Stimulated activated naive CD8-positive, alpha-beta T cell treated with anti-CD3 and anti-CD28 coated beads, Interleukin-15, Interleukin-2, amounts not matched to agents 100 ng/mL and 50 ng/mL, for 24 hours (primary cell): ENCODE data around the gene SORCS2.

Experiments used
- H3K27ac Mint-ChIP-seq: one replicate; pipeline ENCODE4 v1.8.0; 2021; ENCODE audit warnings: mild to moderate bottlenecking, mixed read lengths
- H3K27me3 Mint-ChIP-seq: one replicate; pipeline ENCODE4 v1.8.0; 2021; ENCODE audit warnings: mixed read lengths
- H3K36me3 Mint-ChIP-seq: one replicate; pipeline ENCODE4 v1.8.0; 2021; ENCODE audit warnings: low read depth, mixed read lengths
- H3K4me1 Mint-ChIP-seq: one replicate; pipeline ENCODE4 v1.8.0; 2021; ENCODE audit warnings: low read depth, mixed read lengths
- H3K4me3 Mint-ChIP-seq: one replicate; pipeline ENCODE4 v1.8.0; 2021; ENCODE audit warnings: mild to moderate bottlenecking, mixed read lengths
- H3K9me3 Mint-ChIP-seq: one replicate; pipeline ENCODE4 v1.8.0; 2021; ENCODE audit warnings: mixed read lengths

SORCS2 gene

DNA sequence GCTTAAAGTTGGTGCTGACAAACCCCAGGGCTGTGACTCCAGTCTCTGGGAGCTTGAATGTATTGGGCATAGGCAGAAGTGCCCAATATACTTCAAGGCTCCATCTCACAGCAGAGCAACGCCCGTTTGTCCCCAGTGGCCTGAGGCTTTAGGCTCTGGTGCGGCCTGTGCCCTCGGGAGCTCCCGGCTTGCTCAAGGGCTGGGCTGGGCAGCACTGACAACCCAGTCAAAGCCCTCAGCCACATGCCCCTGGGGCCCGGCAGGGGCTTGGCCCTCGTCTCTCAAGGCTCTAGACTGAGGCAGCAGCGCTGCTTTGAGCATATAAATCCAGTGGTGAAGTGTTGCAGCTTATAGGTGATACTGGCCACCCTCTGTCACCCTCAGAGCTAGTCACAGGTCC lies 543.6 kb downstream of the SORCS2 start:
- Mint-ChIP-seq H3K4me3 (no peak overlapping the region), H3K27ac (no peak overlapping the region), H3K27me3 (no peaks in the 10 kb centered on the region)

DNA sequence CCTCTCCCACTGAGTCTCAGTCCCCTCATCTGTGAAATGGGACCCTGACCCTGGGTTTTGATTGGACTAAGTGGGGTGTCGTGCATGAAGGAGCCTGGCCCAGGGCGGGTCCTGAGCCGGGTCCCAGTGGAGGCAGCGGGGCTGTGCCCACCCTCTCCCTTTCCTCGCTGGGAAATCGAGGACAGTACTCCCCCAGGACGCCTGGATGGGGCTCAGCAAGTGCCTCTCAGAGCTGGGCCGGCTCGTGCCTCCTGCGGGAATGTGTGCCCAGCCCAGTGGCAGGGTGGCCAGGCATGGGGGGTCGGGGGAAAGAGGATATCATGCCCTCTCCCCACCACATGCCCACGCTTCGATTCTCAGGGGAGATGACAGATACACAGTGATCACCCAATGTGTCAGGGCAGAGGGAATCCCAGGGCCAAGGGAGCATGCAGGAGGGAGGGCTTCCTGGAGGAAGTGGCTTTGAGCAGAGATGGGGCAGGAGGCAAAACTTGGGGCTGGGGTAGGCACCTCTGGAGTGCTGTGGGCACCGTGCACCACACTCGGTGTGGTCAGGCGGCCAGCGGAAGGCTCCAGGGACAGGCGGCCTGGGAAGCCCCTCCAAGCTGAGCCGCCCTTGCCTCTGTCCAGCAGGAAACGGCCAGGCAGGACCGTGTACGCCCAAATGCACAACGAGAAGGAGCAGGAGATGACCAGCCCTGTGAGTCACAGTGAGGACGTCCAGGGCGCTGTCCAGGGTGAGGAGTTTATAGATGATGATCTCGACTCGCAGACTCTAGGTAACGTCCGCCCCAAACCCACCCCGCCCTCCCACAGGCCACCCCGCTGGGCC lies 544.3 kb downstream of the SORCS2 start:
- H3K4me1 Mint-ChIP-seq = no peaks in the 10 kb centered on the region
- H3K27ac Mint-ChIP-seq = no peak overlapping the region
- H3K36me3 Mint-ChIP-seq = no peaks in the 10 kb centered on the region
- H3K4me3 Mint-ChIP-seq = no peak overlapping the region
- no peaks in the 10 kb centered on the region for H3K9me3 Mint-ChIP-seq
- H3K27me3 Mint-ChIP-seq = no peaks in the 10 kb centered on the region

More for the DNA sequence above, 543.6 kb downstream of the SORCS2 start:
- no peaks in the 10 kb centered on the region for H3K36me3 Mint-ChIP-seq
- H3K4me1 Mint-ChIP-seq = no peaks in the 10 kb centered on the region
- H3K9me3 Mint-ChIP-seq = no peaks in the 10 kb centered on the region

DNA sequence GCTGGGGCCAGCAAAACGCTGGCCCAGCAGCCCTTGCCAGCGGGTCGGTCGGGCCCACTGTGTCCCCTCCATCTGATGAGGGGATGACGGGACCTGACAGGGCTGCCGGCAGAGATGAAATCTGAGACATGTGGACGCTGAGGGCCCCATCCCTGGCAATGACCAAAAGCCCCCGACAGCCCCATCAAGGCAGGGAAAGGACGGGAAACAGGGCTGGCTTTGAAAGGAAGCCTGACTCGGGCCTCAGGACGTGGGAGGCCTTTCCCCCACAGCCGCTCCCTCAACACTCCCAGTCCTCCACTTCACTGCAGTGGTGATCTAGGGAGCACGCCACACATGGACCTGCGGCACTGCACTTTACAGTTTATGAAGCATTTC lies 544.9 kb downstream of the SORCS2 start:
- Mint-ChIP-seq H3K27ac (no peak overlapping the region), H3K36me3 (no peaks in the 10 kb centered on the region), H3K4me1 (no peaks in the 10 kb centered on the region), H3K9me3 (no peaks in the 10 kb centered on the region), H3K4me3 (no peak overlapping the region), H3K27me3 (no peaks in the 10 kb centered on the region)

DNA sequence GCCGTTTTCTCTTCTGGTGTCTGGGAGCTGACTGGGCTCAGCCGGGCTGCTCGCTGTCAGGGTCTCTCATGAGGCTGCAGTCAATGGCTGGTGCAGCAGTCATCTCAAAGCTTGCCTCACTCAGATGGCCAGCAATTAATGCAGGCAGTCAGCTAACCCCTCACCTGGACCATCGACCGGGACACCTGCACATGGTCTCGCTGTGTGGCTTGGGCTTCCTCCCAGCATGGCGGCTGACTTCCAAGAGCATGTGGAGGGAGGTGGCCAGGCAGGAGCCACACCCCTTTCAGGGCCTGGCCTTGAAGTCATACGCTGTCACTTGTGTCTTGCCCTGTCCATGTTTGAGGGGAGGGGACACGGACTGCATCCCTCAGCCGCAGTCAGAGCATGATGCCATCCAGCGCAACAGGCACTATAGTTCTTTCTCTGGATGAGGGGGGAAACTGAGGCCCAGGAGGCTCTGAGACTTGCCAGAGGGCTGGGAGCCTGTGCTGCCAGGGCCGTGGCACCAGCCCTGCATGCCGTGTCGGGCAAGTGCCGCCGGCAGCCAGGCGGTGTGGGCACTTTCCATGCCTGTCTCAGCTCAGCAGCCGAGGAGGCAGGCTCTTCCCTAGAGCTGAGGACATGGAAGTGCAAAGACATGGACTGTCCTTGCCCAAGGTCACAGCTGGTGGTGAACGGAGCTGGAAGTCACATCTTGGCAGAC lies 545.6 kb downstream of the SORCS2 start:
- Mint-ChIP-seq H3K36me3 (no peaks in the 10 kb centered on the region), H3K9me3 (no peaks in the 10 kb centered on the region), H3K4me1 (no peaks in the 10 kb centered on the region), H3K4me3 (no peak overlapping the region), H3K27ac (no peak overlapping the region), H3K27me3 (no peaks in the 10 kb centered on the region)

DNA sequence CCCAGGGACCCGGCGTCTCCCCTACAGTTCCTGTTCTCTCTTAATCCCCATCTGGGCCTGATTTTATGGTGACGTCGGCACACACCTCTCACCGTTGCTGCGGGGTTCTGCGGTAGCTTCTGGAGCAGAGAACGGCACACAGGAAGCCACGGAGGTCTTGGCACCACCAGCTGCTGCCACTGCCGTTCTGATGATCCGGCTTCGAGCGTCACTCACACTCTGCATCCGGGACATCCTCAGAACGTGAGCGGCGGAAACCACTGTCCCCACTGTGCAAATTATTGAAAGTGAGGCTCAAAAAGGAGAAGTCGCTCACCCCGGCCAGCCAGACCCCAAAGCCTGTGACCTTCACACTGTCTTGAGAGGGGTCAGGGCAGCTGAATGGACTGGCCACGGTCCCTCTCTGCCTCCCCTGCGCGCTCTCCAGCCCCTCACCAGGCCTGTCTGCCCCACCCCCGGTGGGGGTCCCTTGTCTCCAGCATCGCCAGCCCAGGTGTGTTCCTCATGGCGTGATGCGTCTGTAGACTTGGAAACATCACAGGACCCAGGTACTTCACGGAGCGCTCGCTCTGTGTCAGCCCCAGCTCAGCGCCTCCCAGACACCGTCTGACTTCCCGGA lies 546.2 kb downstream of the SORCS2 start:
- no peaks in the 10 kb centered on the region for H3K9me3 Mint-ChIP-seq
- H3K4me1 Mint-ChIP-seq = no peaks in the 10 kb centered on the region
- no peak overlapping the region for H3K27ac Mint-ChIP-seq
- H3K36me3 Mint-ChIP-seq = no peaks in the 10 kb centered on the region
- no peak overlapping the region for H3K4me3 Mint-ChIP-seq
- no peaks in the 10 kb centered on the region for H3K27me3 Mint-ChIP-seq

DNA sequence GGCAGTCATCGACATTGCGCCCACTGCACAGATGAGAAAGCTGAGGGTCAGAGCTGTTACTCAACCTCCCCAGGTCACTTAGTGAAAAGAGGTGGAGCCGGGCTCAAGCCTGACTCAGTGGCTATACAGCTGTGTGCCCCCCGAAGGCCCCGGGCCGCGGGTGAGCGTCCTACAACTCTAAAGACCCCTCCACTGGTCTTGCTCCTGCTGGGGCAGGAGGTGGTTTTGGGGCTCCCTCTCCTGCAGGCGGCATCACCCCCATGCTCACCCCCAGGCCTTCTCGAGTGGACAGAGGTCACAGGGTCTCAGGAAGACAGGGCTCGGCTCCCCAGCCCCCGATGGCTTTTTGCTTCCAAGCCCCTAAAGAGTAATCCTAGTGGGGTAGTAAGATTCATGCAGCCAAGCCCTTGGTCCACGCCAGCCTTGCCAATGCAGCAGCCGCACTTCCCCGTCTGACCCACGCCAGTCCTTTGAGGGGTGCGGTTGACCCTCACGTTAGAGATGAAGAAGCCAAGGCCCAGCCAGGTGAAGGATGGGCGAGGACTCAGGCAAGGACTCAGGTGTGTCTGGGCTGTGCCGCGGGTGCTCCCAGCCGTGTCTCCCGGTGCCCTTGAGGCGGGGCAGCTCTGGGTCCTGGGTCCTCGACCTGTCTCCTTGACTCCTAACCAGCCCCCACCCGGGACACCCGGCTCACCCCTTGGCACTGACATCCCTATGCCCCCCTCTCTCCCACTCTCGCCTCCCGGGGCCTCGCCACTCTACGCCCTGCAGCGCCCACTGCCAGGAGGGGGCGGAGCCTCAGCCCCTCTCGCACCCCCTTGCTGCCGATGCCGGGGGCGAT lies 547.0 kb downstream of the SORCS2 start:
- no peaks in the 10 kb centered on the region for H3K9me3 Mint-ChIP-seq
- no peaks in the 10 kb centered on the region for H3K36me3 Mint-ChIP-seq
- H3K27ac Mint-ChIP-seq = no peak overlapping the region
- no peaks in the 10 kb centered on the region for H3K27me3 Mint-ChIP-seq
- no peak overlapping the region for H3K4me3 Mint-ChIP-seq
- H3K4me1 Mint-ChIP-seq = no peaks in the 10 kb centered on the region

DNA sequence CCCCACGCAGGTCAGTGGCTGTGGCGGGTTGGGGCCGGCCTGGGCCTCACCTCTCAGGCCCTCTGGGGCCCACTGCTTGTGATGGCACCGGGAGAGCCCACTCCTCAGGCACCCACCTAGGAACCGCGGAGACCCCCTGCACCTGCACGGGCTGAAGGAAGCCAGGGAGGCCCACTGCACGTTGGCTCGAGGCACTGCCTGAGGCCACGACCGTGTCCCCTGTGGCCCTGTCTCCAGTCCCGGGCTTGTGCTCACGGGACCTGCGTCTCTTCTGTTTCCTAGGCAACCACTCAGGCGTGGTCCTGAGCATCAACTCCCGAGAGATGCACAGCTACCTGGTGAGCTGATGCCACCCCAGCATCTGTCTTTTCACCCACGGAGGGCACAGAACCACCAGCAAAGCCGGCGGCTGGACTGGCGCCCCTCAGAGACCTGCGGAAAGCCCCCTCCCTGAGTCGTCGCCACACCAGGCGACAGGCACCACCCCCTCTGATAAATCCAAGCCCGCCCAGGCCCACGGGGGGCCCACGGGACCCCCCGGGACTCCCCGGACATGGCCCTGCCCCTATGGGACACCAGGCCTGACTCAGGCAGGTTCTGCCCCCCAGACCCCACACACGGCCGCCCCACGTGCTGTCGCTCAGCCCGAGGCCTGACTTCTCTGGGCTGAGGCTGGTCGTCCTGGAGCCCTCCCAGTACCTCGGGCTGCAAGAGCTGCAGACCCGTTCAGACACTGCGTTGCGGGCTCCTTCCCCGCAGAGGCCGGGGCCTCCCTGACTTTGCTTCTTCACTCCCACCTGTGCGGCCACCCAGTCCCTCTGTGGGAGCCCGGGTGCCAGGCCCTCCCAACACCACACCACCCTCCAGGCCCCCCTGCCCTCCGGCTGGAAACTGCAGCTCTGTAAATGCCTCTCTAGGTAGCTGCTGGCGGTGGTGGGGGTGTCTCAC lies 547.9 kb downstream of the SORCS2 start:
- H3K36me3 Mint-ChIP-seq = no peaks in the 10 kb centered on the region
- no peak overlapping the region for H3K4me3 Mint-ChIP-seq
- no peak overlapping the region for H3K27ac Mint-ChIP-seq
- no peaks in the 10 kb centered on the region for H3K4me1 Mint-ChIP-seq
- H3K9me3 Mint-ChIP-seq = no peaks in the 10 kb centered on the region
- no peaks in the 10 kb centered on the region for H3K27me3 Mint-ChIP-seq

DNA sequence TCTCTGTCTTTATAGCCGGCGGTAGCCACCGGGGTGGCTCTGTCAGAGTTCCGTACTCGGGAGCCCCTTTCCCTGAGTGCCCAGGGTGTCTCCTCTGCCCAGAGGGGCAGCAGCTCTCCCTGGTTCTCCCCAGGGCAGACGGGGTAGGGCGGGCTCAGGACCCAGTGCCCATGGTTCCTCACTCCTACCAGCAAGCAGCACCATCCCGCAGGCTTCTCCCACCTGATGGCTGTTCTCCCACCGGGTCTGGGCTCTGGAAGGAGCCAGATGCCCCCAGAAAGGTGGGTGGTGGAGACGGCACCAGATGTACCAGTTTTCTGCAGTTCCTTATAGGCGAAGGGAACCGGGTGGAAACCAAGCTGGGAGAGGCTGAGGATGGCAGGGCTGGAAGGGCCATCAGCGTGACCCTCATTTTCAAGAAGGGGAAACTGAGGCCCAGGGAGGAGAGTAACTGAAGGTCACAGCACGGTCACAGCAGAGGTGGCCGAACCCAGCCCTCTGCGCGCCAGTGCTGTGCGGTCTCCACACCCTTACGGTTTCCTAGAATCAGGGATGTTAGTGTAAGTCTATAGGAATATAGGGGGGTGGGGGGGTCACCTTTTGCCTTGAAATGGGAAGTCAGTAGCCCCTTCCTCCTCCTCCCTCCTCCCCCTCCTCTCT lies 548.7 kb downstream of the SORCS2 start:
- no peaks in the 10 kb centered on the region for H3K9me3 Mint-ChIP-seq
- H3K4me3 Mint-ChIP-seq = no peak overlapping the region
- no peaks in the 10 kb centered on the region for H3K27me3 Mint-ChIP-seq
- no peaks in the 10 kb centered on the region for H3K36me3 Mint-ChIP-seq
- H3K27ac Mint-ChIP-seq = no peak overlapping the region
- no peaks in the 10 kb centered on the region for H3K4me1 Mint-ChIP-seq

DNA sequence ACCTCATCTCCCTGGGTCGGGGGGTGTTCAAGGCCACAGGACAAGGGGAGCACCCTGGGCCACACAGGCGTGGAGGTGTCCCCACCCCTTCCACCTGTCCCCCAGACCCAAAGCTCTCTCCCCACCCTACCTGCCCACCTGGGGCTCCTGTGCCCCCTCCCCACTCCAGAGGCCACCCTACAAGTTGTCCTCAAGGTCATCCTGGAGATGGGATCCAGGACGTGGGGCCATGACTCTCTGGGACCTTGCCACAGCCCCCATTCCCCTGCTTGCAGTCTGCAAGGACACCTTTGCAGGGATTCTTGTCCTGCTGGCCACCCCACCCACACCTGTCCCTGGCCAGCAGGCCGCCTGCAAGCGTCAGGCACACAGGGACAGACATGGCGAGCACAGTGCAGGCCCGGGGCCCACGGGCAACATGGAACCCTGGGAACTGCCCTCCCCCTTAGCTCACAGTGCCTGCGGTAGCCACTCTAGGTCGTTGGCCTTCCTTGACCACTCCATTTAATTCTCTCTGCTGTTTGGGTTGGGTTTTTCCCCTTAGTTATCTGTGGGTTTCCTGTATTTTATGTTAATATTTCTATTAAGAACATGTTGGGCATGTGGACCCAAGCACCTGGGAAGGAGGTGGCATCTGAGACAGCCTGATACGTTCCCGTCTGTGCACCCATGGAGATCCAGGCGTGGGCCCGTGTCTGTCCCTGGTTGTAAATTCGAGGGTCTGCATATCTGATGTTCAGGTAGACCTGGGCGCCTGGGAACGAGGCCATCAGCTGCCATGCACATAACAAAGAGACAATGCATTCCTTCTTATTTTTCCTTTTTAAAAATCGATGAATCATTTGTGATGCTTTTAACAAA lies 549.8 kb downstream of the SORCS2 start:
- Mint-ChIP-seq H3K4me3 (no peak overlapping the region), H3K27me3 (no peaks in the 10 kb centered on the region), H3K4me1 (no peaks in the 10 kb centered on the region), H3K9me3 (no peaks in the 10 kb centered on the region), H3K36me3 (no peaks in the 10 kb centered on the region), H3K27ac (no peak overlapping the region)

DNA sequence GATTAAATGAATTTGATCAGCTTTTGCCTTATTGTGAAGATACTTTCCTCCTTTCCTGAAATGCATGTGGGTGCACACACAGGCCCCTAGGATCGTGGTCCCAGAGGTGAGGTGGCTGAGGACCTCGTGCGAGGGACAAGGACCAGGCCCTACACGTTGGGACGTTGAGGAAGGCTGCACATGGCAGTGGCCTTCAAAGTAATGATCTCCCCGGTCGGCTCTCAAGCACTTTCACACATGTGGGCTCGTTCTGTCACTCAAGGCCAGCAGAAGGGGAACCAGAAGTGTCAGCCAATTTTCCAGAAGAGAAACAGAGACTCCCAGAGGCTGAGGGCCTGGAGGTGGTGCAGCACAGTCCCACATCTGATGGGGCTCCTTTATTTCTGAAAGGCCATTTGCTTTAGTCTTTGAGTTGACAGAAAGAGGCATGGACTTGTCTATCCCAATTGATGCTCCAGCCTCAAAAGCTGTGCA lies 550.5 kb downstream of the SORCS2 start:
- no peaks in the 10 kb centered on the region for H3K4me1 Mint-ChIP-seq
- H3K27ac Mint-ChIP-seq = no peak overlapping the region
- no peak overlapping the region for H3K4me3 Mint-ChIP-seq
- no peaks in the 10 kb centered on the region for H3K9me3 Mint-ChIP-seq
- H3K27me3 Mint-ChIP-seq = no peaks in the 10 kb centered on the region
- no peaks in the 10 kb centered on the region for H3K36me3 Mint-ChIP-seq

DNA sequence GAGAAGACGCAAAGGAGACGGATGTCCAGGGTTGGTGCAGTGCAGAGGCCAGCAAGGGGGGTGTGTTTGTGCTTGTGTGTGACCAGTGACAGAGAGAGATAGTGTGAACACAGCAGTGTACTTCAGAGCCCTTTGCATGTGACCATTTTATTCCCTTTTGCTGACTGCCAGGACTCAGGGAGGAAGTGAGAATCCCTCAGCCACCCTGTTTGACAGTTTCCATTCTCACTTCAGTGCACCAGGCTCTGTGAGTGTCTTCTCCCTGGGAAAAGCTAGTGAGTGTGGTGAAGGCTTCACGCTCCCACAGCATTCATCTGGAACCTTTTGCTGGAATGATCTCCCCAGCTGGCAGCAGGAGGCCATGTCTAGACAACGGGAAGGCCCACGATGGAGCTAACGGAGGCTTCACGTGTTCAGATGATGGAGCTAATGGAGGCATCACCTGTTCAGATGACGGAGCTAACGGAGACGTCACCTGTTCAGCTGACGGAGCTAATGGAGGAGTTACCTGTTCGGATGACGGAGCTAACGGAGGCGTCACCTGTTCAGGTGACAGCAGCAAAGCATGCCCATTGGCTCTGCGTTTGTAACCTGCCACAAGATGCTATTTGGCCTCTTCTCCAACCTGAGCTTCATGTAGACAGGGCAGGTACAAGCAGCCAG lies 551.9 kb downstream of the SORCS2 start:
- no peaks in the 10 kb centered on the region for H3K9me3 Mint-ChIP-seq
- no peak overlapping the region for H3K27ac Mint-ChIP-seq
- H3K4me3 Mint-ChIP-seq = no peak overlapping the region
- H3K27me3 Mint-ChIP-seq = no peaks in the 10 kb centered on the region
- H3K4me1 Mint-ChIP-seq = peaks cover 4% of the 10 kb centered on the region
- no peaks in the 10 kb centered on the region for H3K36me3 Mint-ChIP-seq

DNA sequence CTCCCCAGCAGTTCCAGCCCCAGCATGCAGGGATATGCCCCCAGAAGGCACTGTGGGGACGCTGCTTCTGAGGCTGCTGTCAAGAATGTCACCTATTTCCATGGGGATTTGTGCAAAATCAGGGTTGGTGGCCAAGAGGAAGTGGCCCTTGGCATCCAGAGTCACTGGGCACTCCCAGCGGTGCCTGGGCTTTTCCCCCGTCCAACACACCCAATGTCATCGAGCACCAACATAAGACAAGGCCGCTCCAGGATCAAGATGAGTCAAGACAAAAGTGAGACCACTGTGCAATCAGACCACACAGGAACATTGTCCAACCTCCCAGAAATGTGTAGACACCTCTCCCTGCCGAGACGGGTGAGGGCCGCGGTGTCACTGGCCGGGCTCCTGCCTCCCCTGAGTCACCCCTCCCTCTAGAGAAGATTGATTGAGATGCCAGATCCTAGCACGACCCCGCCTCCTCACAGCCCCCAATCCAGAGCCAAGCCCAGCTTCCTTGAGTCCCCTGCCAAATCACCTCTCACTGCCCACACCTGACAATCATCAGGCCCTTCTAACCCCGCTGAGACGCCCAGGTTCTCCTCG lies 553.1 kb downstream of the SORCS2 start:
- Mint-ChIP-seq H3K4me3 (no peak overlapping the region), H3K27ac (no peak overlapping the region), H3K9me3 (no peaks in the 10 kb centered on the region), H3K36me3 (no peaks in the 10 kb centered on the region), H3K27me3 (no peaks in the 10 kb centered on the region), H3K4me1 (peaks cover 15% of the 10 kb centered on the region)
